B cell (primary cell): Measurements from ENCODE around the gene GSDMA. TPM values are rescaled to one million over a fixed set of nuclear protein-coding genes. Genes with fewer than 3 reads are reported as not detected.
"Not testable (repeated sequence)": the region's sequence is repeated elsewhere in the genome, so short reads cannot be mapped to it uniquely, and the experiment has no call there.

Experiments
- ATAC-seq: fragments of 200-7000 bp; cut with Tn5 transposase; one replicate; pipeline ENCODE4 v1.10.0; 2021; ENCODE audit warnings: low read depth, mild to moderate bottlenecking, moderate number of reproducible peaks, moderate library complexity
- CTCF ChIA-PET: fragments of 350-600 bp; sonication (Branson Sonifier 250); formaldehyde crosslinking; loops from one replicate; lab custom pipeline; 2021; ENCODE audit warnings: antibody characterized with exemption, inconsistent platforms; lab: Charles Lee
- POLR2A ChIA-PET: fragments of 350-600 bp; sonication (Branson Sonifier 250); formaldehyde crosslinking; loops from one replicate; lab custom pipeline; 2021; ENCODE audit warnings: antibody characterized with exemption; lab: Charles Lee
- DNase-seq: peaks from one replicate; pipeline ENCODE4 v3.0.0; 2013
- H2AFZ ChIP-seq: 2 replicates; pipeline ENCODE4 v1.6.1; 2012; ENCODE audit warnings: mild to moderate bottlenecking, low read depth, low read length; ENCODE audit not compliant: insufficient read depth, poor library complexity, severe bottlenecking
- H3K27ac ChIP-seq, 2 donors: 1 replicate in 1 of 2; 2 replicates in 1 of 2; pipeline ENCODE4 v1.5.1; 2012 to 2013; ENCODE audit warnings: low read length in 2 of 2, mild to moderate bottlenecking in 2 of 2, moderate library complexity in 1 of 2
- H3K27me3 ChIP-seq, 4 experiments: fragments of 200-600 bp in 1 of 4; sonication (generic) in 1 of 4; replicated peaks in 1 of 4; 1 replicate in 2 of 4; 2 replicates in 2 of 4; pipeline versions ENCODE4 v1.6.1 to v1.7.0; 2013 to 2016; ENCODE audit warnings: low read length in 3 of 4, mild to moderate bottlenecking in 2 of 4, mixed read lengths in 1 of 4, moderate library complexity in 1 of 4; ENCODE audit not compliant: insufficient read depth in 4 of 4, control insufficient read depth in 3 of 4; ENCODE audit errors: control extremely low read depth in 1 of 4
- H3K36me3 ChIP-seq, 2 experiments: replicated peaks in 1 of 2; 1 replicate in 1 of 2; 2 replicates in 1 of 2; pipeline versions ENCODE4 v1.6.1 to v1.7.1; 2013; ENCODE audit warnings: low read length in 1 of 2; ENCODE audit not compliant: insufficient read depth in 2 of 2, control insufficient read depth in 1 of 2; ENCODE audit errors: control extremely low read depth in 1 of 2, extremely low read depth in 1 of 2
- H3K4me1 ChIP-seq, 2 donors: fragments of 200-600 bp in 1 of 2; sonication (generic) in 1 of 2; 1 replicate in 1 of 2; 2 replicates in 1 of 2; pipeline versions ENCODE4 v1.5.1 to v1.6.1; 2013 to 2017; ENCODE audit warnings: low read length in 2 of 2; ENCODE audit not compliant: control insufficient read depth in 2 of 2, insufficient read depth in 2 of 2
- H3K4me2 ChIP-seq: replicated peaks from 2 replicates; pipeline ENCODE3; 2012; ENCODE audit warnings: mild to moderate bottlenecking, low read depth, low read length; ENCODE audit not compliant: poor library complexity, severe bottlenecking
- H3K4me3 ChIP-seq, 5 experiments: fragments of 200-600 bp in 1 of 5; sonication (generic) in 1 of 5; 1 replicate in 3 of 5; 2 replicates in 2 of 5; pipeline versions ENCODE4 v1.5.1 to v1.7.0; 2011 to 2016; ENCODE audit warnings: low read length in 4 of 5, mild to moderate bottlenecking in 4 of 5, low read depth in 2 of 5, control low read depth in 1 of 5, moderate library complexity in 1 of 5; ENCODE audit not compliant: insufficient read depth in 1 of 5; ENCODE audit errors: control extremely low read depth in 1 of 5, extremely low read depth in 1 of 5
- H3K79me2 ChIP-seq: fragments of 200-600 bp; sonication (generic); one replicate; pipeline ENCODE4 v1.6.0; 2016; ENCODE audit warnings: low read length; ENCODE audit not compliant: control insufficient read depth, insufficient read depth
- H3K9ac ChIP-seq: fragments of 200-600 bp; sonication (generic); 2 replicates; pipeline ENCODE4 v1.6.1; 2017; ENCODE audit warnings: mild to moderate bottlenecking, low read length, moderate library complexity
- H3K9me3 ChIP-seq, 3 donors: one replicate each; pipeline versions ENCODE4 v1.6.1 to v1.7.1; 2013; ENCODE audit warnings: low read length in 2 of 3; ENCODE audit not compliant: control insufficient read depth in 2 of 3, insufficient read depth in 1 of 3; ENCODE audit errors: control extremely low read depth in 1 of 3
- H4K20me1 ChIP-seq: 2 replicates; pipeline ENCODE4 v1.6.0; 2012; ENCODE audit warnings: mild to moderate bottlenecking, low read length; ENCODE audit not compliant: insufficient read depth, control insufficient read depth, poor library complexity, severe bottlenecking
- H3K27ac Mint-ChIP-seq: one replicate; pipeline ENCODE4 v1.8.0; 2021; ENCODE audit warnings: mixed read lengths
- H3K27me3 Mint-ChIP-seq: one replicate; pipeline ENCODE4 v1.8.0; 2021; ENCODE audit warnings: mixed read lengths
- H3K4me1 Mint-ChIP-seq: one replicate; pipeline ENCODE4 v1.8.0; 2021; ENCODE audit warnings: mixed read lengths
- H3K4me3 Mint-ChIP-seq: one replicate; pipeline ENCODE4 v1.8.0; 2021; ENCODE audit warnings: mixed read lengths
- H3K9me3 Mint-ChIP-seq: one replicate; pipeline ENCODE4 v1.8.0; 2022; ENCODE audit warnings: mixed read lengths; ENCODE audit not compliant: insufficient read depth
- EZH2 ChIP-seq: IDR thresholded peaks from 2 replicates; pipeline ENCODE4 v1.6.1; 2012; ENCODE audit warnings: borderline replicate concordance, low read depth, mild to moderate bottlenecking, moderate library complexity, low read length; ENCODE audit not compliant: insufficient read depth, poor library complexity, severe bottlenecking
- WGBS: methylation state at CpG from one replicate; pipeline ENCODE4 v1.1.5; 2013; ENCODE audit warnings: missing lambda C conversion rate; ENCODE audit not compliant: insufficient coverage; 5-methylcytosine and 5-hydroxymethylcytosine counted together
- intact Hi-C: fragments of 100-400 bp; cut with micrococcal nuclease; formaldehyde crosslinking; loops from one replicate; pipeline ENCODE4 v1.10.0; 2022
- polyA plus RNA-seq: library from polyadenylated mRNA; depleted of rRNA; stranded (reverse); fragments of >200 nt; gene quantifications from 2 replicates; pipeline ENCODE4 v1.2.3, GENCODE V29; 2012
- total RNA-seq, 2 donors: library from RNA; stranded (reverse); fragments of 120-200 nt in 1 of 2; gene quantifications; 1 replicate in 1 of 2; 2 replicates in 1 of 2; pipeline versions ENCODE4 v1.2.3 to v1.2.4, GENCODE V29; 2013 to 2022
- TF ChIP-seq, protein P1 (sequence below): fragments of 200-600 bp; IDR thresholded peaks from one replicate; pipeline ENCODE4 v1.8.0; 2022; ENCODE audit warnings: antibody characterized with exemption, mild to moderate bottlenecking

GSDMA gene
- total and polyA plus RNA-seq, 2 donors (not counting 1 experiment from before 2014, with no cell fraction given): 0.09 TPM; not detected in 1

DNA sequence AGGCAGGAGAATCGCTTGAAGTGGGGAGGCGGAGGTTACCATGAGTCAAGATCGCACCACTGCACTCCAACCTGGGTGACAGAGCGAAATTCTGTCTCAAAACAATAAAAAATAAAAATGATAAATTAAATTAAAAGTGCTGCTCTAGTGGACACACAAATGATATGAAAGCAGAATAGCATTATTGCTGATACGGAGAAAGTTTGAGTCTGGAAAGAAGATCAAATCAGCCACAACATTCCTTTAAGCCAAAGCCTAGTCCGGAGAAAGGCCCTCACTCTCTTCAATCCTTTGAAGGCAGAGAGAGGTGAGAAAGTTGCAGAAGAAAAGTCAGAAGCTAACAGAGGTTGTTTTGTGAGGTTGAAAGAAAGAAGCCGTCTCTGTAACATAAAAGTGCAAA, 37.4 kb downstream of the GSDMA start:
- no peak overlapping the region for H3K4me2 ChIP-seq
- ATAC-seq (no peak), DNase-seq (no peak)
- no peaks in the 10 kb centered on the region for H3K4me1 ChIP-seq
- TF ChIP-seq EZH2: no peak
- TF ChIP-seq, protein P1, sequence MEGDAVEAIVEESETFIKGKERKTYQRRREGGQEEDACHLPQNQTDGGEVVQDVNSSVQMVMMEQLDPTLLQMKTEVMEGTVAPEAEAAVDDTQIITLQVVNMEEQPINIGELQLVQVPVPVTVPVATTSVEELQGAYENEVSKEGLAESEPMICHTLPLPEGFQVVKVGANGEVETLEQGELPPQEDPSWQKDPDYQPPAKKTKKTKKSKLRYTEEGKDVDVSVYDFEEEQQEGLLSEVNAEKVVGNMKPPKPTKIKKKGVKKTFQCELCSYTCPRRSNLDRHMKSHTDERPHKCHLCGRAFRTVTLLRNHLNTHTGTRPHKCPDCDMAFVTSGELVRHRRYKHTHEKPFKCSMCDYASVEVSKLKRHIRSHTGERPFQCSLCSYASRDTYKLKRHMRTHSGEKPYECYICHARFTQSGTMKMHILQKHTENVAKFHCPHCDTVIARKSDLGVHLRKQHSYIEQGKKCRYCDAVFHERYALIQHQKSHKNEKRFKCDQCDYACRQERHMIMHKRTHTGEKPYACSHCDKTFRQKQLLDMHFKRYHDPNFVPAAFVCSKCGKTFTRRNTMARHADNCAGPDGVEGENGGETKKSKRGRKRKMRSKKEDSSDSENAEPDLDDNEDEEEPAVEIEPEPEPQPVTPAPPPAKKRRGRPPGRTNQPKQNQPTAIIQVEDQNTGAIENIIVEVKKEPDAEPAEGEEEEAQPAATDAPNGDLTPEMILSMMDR: no peak
- ChIA-PET POLR2A (no interaction called here), CTCF (interaction anchor here (1.2 kb wide), 1 partner anchor 13 kb away, joined by 3 read pairs; no protein-coding TSS in a partner anchor)
- no peaks in the 10 kb centered on the region for H3K79me2 ChIP-seq
- H3K9me3 ChIP-seq: no peaks in the 10 kb centered on the region
- H3K27me3 ChIP-seq: no peaks in the 10 kb centered on the region
- H3K9ac ChIP-seq: no peak overlapping the region
- H3K4me3 Mint-ChIP-seq: no peak overlapping the region
- H3K27me3 Mint-ChIP-seq: no peaks in the 10 kb centered on the region
- peaks cover 2% of the 10 kb centered on the region for H4K20me1 ChIP-seq
- H3K27ac Mint-ChIP-seq: no peak overlapping the region
- no peaks in the 10 kb centered on the region for H3K9me3 Mint-ChIP-seq
- H3K27ac ChIP-seq: no peak overlapping the region
- peaks cover 1 to 28% of the 10 kb centered on the region in 2 experiments for H3K36me3 ChIP-seq
- no peak overlapping the region for H2AFZ ChIP-seq
- 88% methylated on average over 1 of the region's 7 CpGs for WGBS
- H3K4me3 ChIP-seq: no peak overlapping the region
- no peaks in the 10 kb centered on the region for H3K4me1 Mint-ChIP-seq
- intact Hi-C loops: no loop called here

DNA sequence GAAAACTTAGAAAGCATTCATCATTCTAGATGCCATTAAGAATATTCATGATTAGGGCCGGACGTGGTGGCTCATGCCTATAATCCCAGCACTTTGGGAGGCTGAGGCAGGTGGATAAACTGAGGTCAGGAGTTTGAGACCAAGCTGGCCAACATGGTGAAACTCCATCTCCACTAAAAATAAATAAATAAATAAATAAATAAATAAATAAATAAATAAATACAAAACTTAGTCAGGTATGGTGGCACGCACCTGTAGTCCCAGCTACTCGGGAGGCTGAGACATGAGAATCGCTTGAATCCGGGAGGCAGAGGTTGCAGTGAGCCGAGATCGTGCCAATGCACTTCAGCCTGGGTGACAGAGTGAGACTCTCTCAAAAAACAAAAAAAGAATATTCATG, 38.5 kb downstream of the GSDMA start:
- H3K79me2 ChIP-seq, POLR2A ChIA-PET, H3K27me3 ChIP-seq, intact Hi-C loops, H3K27ac Mint-ChIP-seq, H3K4me3 Mint-ChIP-seq, H3K9me3 Mint-ChIP-seq, H3K9me3 ChIP-seq, H3K4me2 ChIP-seq, ATAC-seq, H3K27me3 Mint-ChIP-seq, H4K20me1 ChIP-seq, H3K4me1 ChIP-seq, H3K4me1 Mint-ChIP-seq, H2AFZ ChIP-seq, H3K4me3 ChIP-seq, H3K9ac ChIP-seq, H3K27ac ChIP-seq, DNase-seq: not testable (repeated sequence)
- CTCF ChIA-PET: interaction anchor here (1.2 kb wide), 1 partner anchor 12 kb away, joined by 3 read pairs; no protein-coding TSS in a partner anchor
- H3K36me3 ChIP-seq: peaks cover 0 to 18% of the 10 kb centered on the region in 2 experiments
- WGBS: no CpG with 5 or more reads among the region's 8 CpGs
